ENCODE results near the gene GPR22. TPM values are rescaled to one million over a fixed set of nuclear protein-coding genes. Genes with fewer than 3 reads are reported as not detected.

The GPR22 gene
- total and polyA plus RNA-seq, 10 of the 15 experiments (the other 5 are each of a cell fraction or from before 2014, with no cell fraction given) = 0.11 to 0.71 (median 0.47) TPM; not detected in 6

- intact Hi-C loops (cut with micrococcal nuclease; ENCODE audit: unreplicated experiment) = no loop called here
- Histone ChIP-seq H3K27ac (ENCODE audit: control insufficient read depth, insufficient read depth) (no peak overlapping the region), H4K20me1 (ENCODE audit: control insufficient read depth, insufficient read depth) (no peaks in the 10 kb centered on the region), H3K9me3 (replicated peaks; ENCODE audit: control insufficient read depth, insufficient read depth, low read length) (no peaks in the 10 kb centered on the region), H3K27me3 (replicated peaks in 1 of 2; ENCODE audit: control insufficient read depth in 2 of 2, insufficient read depth in 2 of 2, low read length in 1 of 2) (no peaks in the 10 kb centered on the region), H2AFZ (ENCODE audit: control insufficient read depth, low read depth, low read length) (no peak overlapping the region), H3K4me2 (ENCODE audit: control insufficient read depth, insufficient read depth) (no peak overlapping the region), H3K4me1 (ENCODE audit: control insufficient read depth, insufficient read depth, low read length) (no peaks in the 10 kb centered on the region), H3K9ac (ENCODE audit: control insufficient read depth, insufficient read depth, low read length) (no peak overlapping the region), H3K4me3 (no peak overlapping the region), H3K79me2 (ENCODE audit: control insufficient read depth, insufficient read depth, low read length) (no peaks in the 10 kb centered on the region), H3K36me3 (ENCODE audit: control insufficient read depth in 2 of 2, insufficient read depth in 2 of 2, low read length in 1 of 2) (no peaks in the 10 kb centered on the region; a peak in 1 of 4 replicates)
- ChIA-PET SMC1A (ENCODE audit: uncharacterized antibody, unreplicated experiment) (interaction anchor here (1.0 to 1.6 kb wide), 3 partner anchors 27 to 302 kb away, joined by 3 to 5 read pairs (median 5); no protein-coding TSS in a partner anchor), POLR2A (no interaction called here), CTCF (interaction anchor here (1.1 to 1.9 kb wide), 2 partner anchors 26 to 32 kb away, joined by 3 to 7 read pairs; no protein-coding TSS in a partner anchor), RAD21 (ENCODE audit: unreplicated experiment) (no interaction called here)
- no TSS peak for BruUV-seq (replicated peaks)
- no peak for FAIRE-seq
- in situ Hi-C loops (cut with MboI) = no loop called here
- no peak for DNase-seq (ENCODE audit: low read depth, low spot score)
- ATAC-seq = no peak
- no peak for TF ChIP-seq POLR2AphosphoS2 (IDR thresholded peaks at IDR 0.05; ENCODE audit: low read depth, low read length)
- TF ChIP-seq NR2F1 (conservative IDR thresholded peaks at IDR 0.05) = no peak
- no peak for TF ChIP-seq TARDBP (IDR thresholded peaks at IDR 0.05; ENCODE audit: borderline replicate concordance)
- no peak for TF ChIP-seq SUPT20H (IDR thresholded peaks at IDR 0.05; ENCODE audit: borderline replicate concordance, control insufficient read depth, low read depth, low read length)
- no peak for TF ChIP-seq NFYB (IDR thresholded peaks at IDR 0.05; ENCODE audit: insufficient read depth, low read depth, low read length)
- TF ChIP-seq BHLHE40 (IDR thresholded peaks at IDR 0.05; ENCODE audit: borderline replicate concordance in 1 of 2, low read depth in 2 of 2, low read length in 1 of 2) = no peak
- TF ChIP-seq ZNF217 (IDR thresholded peaks at IDR 0.05) = no peak
- no peak for TF ChIP-seq KLF5 (IDR thresholded peaks at IDR 0.05; ENCODE audit: partially characterized antibody)
- TF ChIP-seq PAX5 (IDR thresholded peaks at IDR 0.05; ENCODE audit: borderline replicate concordance, low read depth, low read length) = no peak
- TF ChIP-seq TAF1 (IDR thresholded peaks at IDR 0.05; ENCODE audit: borderline replicate concordance, low read depth, low read length) = no peak
- TF ChIP-seq CHD2 (IDR thresholded peaks at IDR 0.05; ENCODE audit: borderline replicate concordance, low read depth, low read length) = no peak
- TF ChIP-seq STAT1 (conservative IDR thresholded peaks at IDR 0.05) = no peak
Observed at GRCh38 chr7:107495516-107495915, 25.7 kb downstream of the GPR22 start.

All from GM12878 (cell line).